ENCODE results near the gene PTGFRN.
A peak's percentile ranks its signal among the peaks of the same experiment; 100 is the strongest.

PTGFRN gene

GRCh38 chr1:116879478-116880133 is 30.1 kb upstream of the PTGFRN start:
- peak overlapping the region; percentile 68 for H3K4me3 ChIP-seq (ENCODE audit: low read depth, low read length)
- DNase-seq (ENCODE audit: low read depth), result no peak
- TF ChIP-seq CTCF (IDR thresholded peaks at IDR 0.05; ENCODE audit: insufficient read depth, low read depth, low read length, missing control alignments), result no peak

GRCh38 chr1:116880917-116881316 is 28.8 kb upstream of the PTGFRN start:
- no peak overlapping the region for H3K4me3 ChIP-seq (ENCODE audit: low read depth, low read length)
- TF ChIP-seq CTCF (IDR thresholded peaks at IDR 0.05; ENCODE audit: insufficient read depth, low read depth, low read length, missing control alignments), result no peak
- no peak for DNase-seq (ENCODE audit: low read depth)

GRCh38 chr1:116881879-116882520 is 27.7 kb upstream of the PTGFRN start:
- no peak overlapping the region for H3K4me3 ChIP-seq (ENCODE audit: low read depth, low read length)
- TF ChIP-seq CTCF (IDR thresholded peaks at IDR 0.05; ENCODE audit: insufficient read depth, low read depth, low read length, missing control alignments), result peak; percentile 54
- peak; percentile 75 for DNase-seq (ENCODE audit: low read depth)

GRCh38 chr1:116882866-116883265 is 26.9 kb upstream of the PTGFRN start:
- no peak for TF ChIP-seq CTCF (IDR thresholded peaks at IDR 0.05; ENCODE audit: insufficient read depth, low read depth, low read length, missing control alignments)
- no peak overlapping the region for H3K4me3 ChIP-seq (ENCODE audit: low read depth, low read length)
- DNase-seq (ENCODE audit: low read depth), result no peak

- DNase-seq (ENCODE audit: low read depth), result no peak
- H3K4me3 ChIP-seq (ENCODE audit: low read depth, low read length), result no peak overlapping the region
- no peak for TF ChIP-seq CTCF (IDR thresholded peaks at IDR 0.05; ENCODE audit: insufficient read depth, low read depth, low read length, missing control alignments)
Measured at GRCh38 chr1:116886291-116886878, 23.3 kb upstream of the PTGFRN start.

- no peak for DNase-seq (ENCODE audit: low read depth)
- H3K4me3 ChIP-seq (ENCODE audit: low read depth, low read length), result no peak overlapping the region
- no peak for TF ChIP-seq CTCF (IDR thresholded peaks at IDR 0.05; ENCODE audit: insufficient read depth, low read depth, low read length, missing control alignments)
Measured at GRCh38 chr1:116887212-116887611, 22.5 kb upstream of the PTGFRN start.

All from GM12865 (cell line).